HepG2 (cell line): ENCODE results near the gene ENO3. TPM values are rescaled to one million over a fixed set of nuclear protein-coding genes. Genes with fewer than 3 reads are reported as not detected.

Experiments used
- DMAP1 ChIP-seq: IDR thresholded peaks from 2 replicates; pipeline ENCODE4 v1.6.1; 2016
- FLYWCH1 ChIP-seq: sonication (generic); formaldehyde crosslinking; IDR thresholded peaks from 2 replicates; pipeline ENCODE4 v1.8.1; 2023; ENCODE audit warnings: mild to moderate bottlenecking, missing genetic modification reagents
- HNRNPL ChIP-seq: fragments of 200-400 bp; formaldehyde crosslinking; IDR thresholded peaks from 2 replicates; pipeline ENCODE4 v1.6.1; 2017; ENCODE audit warnings: mild to moderate bottlenecking, low read depth, low read length
- ISL2 ChIP-seq: sonication (generic); formaldehyde crosslinking; IDR thresholded peaks from 2 replicates; pipeline ENCODE4 v1.5.0; 2020; ENCODE audit warnings: missing genetic modification reagents
- JDP2 ChIP-seq: sonication (generic); formaldehyde crosslinking; IDR thresholded peaks from 2 replicates; pipeline ENCODE4 v1.8.1; 2022; ENCODE audit warnings: missing genetic modification reagents, borderline replicate concordance
- KLF11 ChIP-seq: IDR thresholded peaks from 2 replicates; pipeline ENCODE4 v1.6.1; 2016; ENCODE audit warnings: missing compliant biosample characterization
- MAX ChIP-seq: IDR thresholded peaks from 2 replicates; pipeline ENCODE4 v1.6.1; 2012; ENCODE audit warnings: inconsistent platforms
- MAZ ChIP-seq, 2 experiments: sonication (generic) in 1 of 2; formaldehyde crosslinking in 1 of 2; IDR thresholded peaks; 2 replicates each; pipeline versions ENCODE4 v1.5.0 to v1.6.1; 2012 to 2020; ENCODE audit warnings: low read depth in 2 of 2, mild to moderate bottlenecking in 2 of 2, borderline replicate concordance in 1 of 2, improper control_type of control experiment in 1 of 2, low read length in 1 of 2, missing genetic modification reagents in 1 of 2, moderate library complexity in 1 of 2
- MED1 ChIP-seq: sonication (generic); formaldehyde crosslinking; IDR thresholded peaks from 2 replicates; pipeline ENCODE4 v1.4.0; 2020; ENCODE audit warnings: missing genetic modification reagents
- PHF5A ChIP-seq: IDR thresholded peaks from one replicate; pipeline ENCODE4 v1.6.1; 2018; ENCODE audit warnings: low read depth, missing genetic modification reagents; ENCODE audit not compliant: unreplicated experiment
- POLR2A ChIP-seq, 2 experiments: IDR thresholded peaks; 2 replicates each; pipeline ENCODE4 v1.6.1; 2011; ENCODE audit warnings: low read depth in 2 of 2, low read length in 2 of 2, mild to moderate bottlenecking in 1 of 2, moderate library complexity in 1 of 2; ENCODE audit not compliant: insufficient read depth in 1 of 2
- SAP130 ChIP-seq: IDR thresholded peaks from 2 replicates; pipeline ENCODE4 v1.6.1; 2016; ENCODE audit warnings: low read depth
- SMAD3 ChIP-seq: sonication (generic); formaldehyde crosslinking; IDR thresholded peaks from 2 replicates; pipeline ENCODE4 v1.4.0; 2020; ENCODE audit warnings: missing genetic modification reagents
- YY1 ChIP-seq: IDR thresholded peaks from 2 replicates; pipeline ENCODE4 v1.6.1; 2011; ENCODE audit warnings: low read length, low read depth, moderate library complexity, mild to moderate bottlenecking; ENCODE audit not compliant: insufficient read depth, insufficient replicate concordance
- ZBTB34 ChIP-seq: sonication (generic); formaldehyde crosslinking; IDR thresholded peaks from 2 replicates; pipeline ENCODE4 v1.8.0; 2022; ENCODE audit warnings: mild to moderate bottlenecking, missing genetic modification reagents
- ZFX ChIP-seq: sonication (generic); formaldehyde crosslinking; IDR thresholded peaks from 2 replicates; pipeline ENCODE4 v1.4.0; 2020; ENCODE audit warnings: mild to moderate bottlenecking, low read depth, missing genetic modification reagents, moderate library complexity
- ZNF136 ChIP-seq: sonication (generic); formaldehyde crosslinking; IDR thresholded peaks from 2 replicates; pipeline ENCODE4 v1.8.1; 2022; ENCODE audit warnings: low read depth, mild to moderate bottlenecking, moderate library complexity, missing genetic modification reagents
- ZNF574 ChIP-seq: sonication (generic); formaldehyde crosslinking; IDR thresholded peaks from 2 replicates; pipeline ENCODE4 v1.4.0; 2020; ENCODE audit warnings: missing genetic modification reagents
- ZNF619 ChIP-seq: sonication (generic); formaldehyde crosslinking; IDR thresholded peaks from 2 replicates; pipeline ENCODE4 v1.4.0; 2020; ENCODE audit warnings: mild to moderate bottlenecking, missing genetic modification reagents
- ZNF687 ChIP-seq: sonication (generic); formaldehyde crosslinking; IDR thresholded peaks from 2 replicates; pipeline ENCODE4 v1.5.1; 2020; ENCODE audit warnings: mild to moderate bottlenecking, missing genetic modification reagents, moderate library complexity
- polyA plus RNA-seq, 8 experiments: library from polyadenylated mRNA; depleted of rRNA in 3 of 8; stranded (reverse) in 7 of 8; unstranded in 1 of 8; fragments of >200 nt; fragmentation: Illumina TruSeq in 4 of 8; extraction: Trizol in 4 of 8; gene quantifications; 2 replicates each; pipeline versions ENCODE4 v1.2.1 to v1.2.3, GENCODE V29; 2011 to 2016; ENCODE audit warnings: low read depth in 4 of 8, missing spikeins in 1 of 8, mixed read lengths in 1 of 8; ENCODE audit not compliant: insufficient read depth in 1 of 8
- total RNA-seq, 5 experiments: library from RNA; depleted of rRNA; stranded (reverse); fragments of >200 nt; fragmentation: Illumina TruSeq; extraction: Trizol; gene quantifications; 2 replicates each; pipeline ENCODE4 v1.2.3, GENCODE V29; 2016; ENCODE audit warnings: low read depth in 1 of 5

ENO3 gene
- total and polyA plus RNA-seq, 2 of the 13 experiments (the other 11 are each of a cell fraction or from before 2014, with no cell fraction given), result 59.8 to 69.8 TPM

GRCh38 chr17:4908711-4909496, 42.0 kb upstream of the ENO3 start (continued):
- TF ChIP-seq ZNF687 (CRISPR knock-in tag), result peak; percentile 49
- peak in 1 of 2 experiments; percentile 43; a peak in 1 of 4 replicates for TF ChIP-seq POLR2A (IDR thresholded peaks at IDR 0.05; ENCODE audit: insufficient read depth in 1 of 2, low read depth in 2 of 2, low read length in 2 of 2)
- peak; percentile 62; the same call in 1 of the 2 replicates for TF ChIP-seq ZFX (CRISPR knock-in tag)
- peak; percentile 61 for TF ChIP-seq YY1
- TF ChIP-seq HNRNPL, result 0 out of 2 replicates have a peak, but pooled peaks have one; percentile 62
- TF ChIP-seq MED1, result 0 out of 2 replicates have a peak, but pooled peaks have one; percentile 52
- TF ChIP-seq ZBTB34, result peak; percentile 70; the same call in 1 of the 2 replicates
- 0 out of 2 replicates have a peak, but pooled peaks have one; percentile 13 for TF ChIP-seq ZNF136 (CRISPR knock-in tag)
- TF ChIP-seq PHF5A (CRISPR knock-in tag), result peak; percentile 51
- TF ChIP-seq ISL2 (CRISPR knock-in tag), result peak; percentile 27; the same call in 1 of the 2 replicates
- 0 out of 2 replicates have a peak, but pooled peaks have one; percentile 29 for TF ChIP-seq SMAD3 (CRISPR knock-in tag)
- peak; percentile 81 for TF ChIP-seq SAP130 (CRISPR knock-in tag)
- TF ChIP-seq DMAP1 (CRISPR knock-in tag), result no peak; the same call in 1 of the 2 replicates
- TF ChIP-seq KLF11 (CRISPR knock-in tag), result no peak
- no peak for TF ChIP-seq FLYWCH1 (CRISPR knock-in tag)
- 0 out of 2 replicates have a peak, but pooled peaks have one; percentile 25 for TF ChIP-seq ZNF619 (CRISPR knock-in tag)
- TF ChIP-seq ZNF574, result peak; percentile 55; the same call in 1 of the 2 replicates
- no peak for TF ChIP-seq MAZ (IDR thresholded peaks at IDR 0.05; ENCODE audit: borderline replicate concordance, low read depth, low read length)
- 0 out of 2 replicates have a peak, but pooled peaks have one; percentile 11 for TF ChIP-seq MAZ (CRISPR knock-in tag; IDR thresholded peaks at IDR 0.05; ENCODE audit: low read depth)
- no peak for TF ChIP-seq JDP2 (CRISPR knock-in tag)
- peak; percentile 25; the same call in 1 of the 2 replicates for TF ChIP-seq MAX
